A549 (cell line): ENCODE data around the gene CLEC16A.

Experiments
- BHLHE40 ChIP-seq: IDR thresholded peaks from 2 replicates; pipeline ENCODE4 v1.6.1; 2012; ENCODE audit warnings: low read depth, low read length, inconsistent platforms
- CHD4 ChIP-seq: fragments of 200-600 bp; sonication (generic); IDR thresholded peaks from 2 replicates; pipeline ENCODE4 v1.6.1; 2016; ENCODE audit warnings: antibody characterized with exemption, mild to moderate bottlenecking, borderline replicate concordance
- CTCF ChIP-seq: fragments of >200 bp; sonication (Bioruptor Twin); formaldehyde crosslinking; IDR thresholded peaks from 3 replicates; pipeline ENCODE4 v1.5.1; 2016
- EHMT2 ChIP-seq: fragments of 200-600 bp; sonication (generic); IDR thresholded peaks from 2 replicates; pipeline ENCODE4 v1.6.1; 2016; ENCODE audit warnings: antibody characterized with exemption, low read depth, mild to moderate bottlenecking, moderate library complexity
- GATA3 ChIP-seq: IDR thresholded peaks from 2 replicates; pipeline ENCODE4 v1.6.1; 2012; ENCODE audit warnings: borderline replicate concordance
- JUN ChIP-seq, 2 experiments: fragments of >200 bp; sonication (Bioruptor Twin); formaldehyde crosslinking; IDR thresholded peaks; 2 replicates in 1 of 2; 3 replicates in 1 of 2; pipeline ENCODE4 v1.6.1; 2016 to 2017
- POLR2A ChIP-seq: IDR thresholded peaks from 2 replicates; pipeline ENCODE4 v1.6.1; 2012; ENCODE audit warnings: mild to moderate bottlenecking, low read length
- RFX5 ChIP-seq: fragments of 450-650 bp; IDR thresholded peaks from 2 replicates; pipeline ENCODE4 v1.7.1; 2014; ENCODE audit warnings: antibody characterized with exemption, mild to moderate bottlenecking, moderate library complexity
- SREBF2 ChIP-seq: fragments of 450-650 bp; IDR thresholded peaks from 2 replicates; pipeline ENCODE4 v1.6.1; 2014; ENCODE audit warnings: mild to moderate bottlenecking, moderate library complexity
- TP53 ChIP-seq: fragments of 250-450 bp; sonication (Bioruptor Pico); IDR thresholded peaks from 2 replicates; pipeline ENCODE4 v1.5.0; 2021; ENCODE audit warnings: mild to moderate bottlenecking, moderate library complexity
- USF2 ChIP-seq: fragments of 450-650 bp; IDR thresholded peaks from 2 replicates; pipeline ENCODE4 v1.6.1; 2014; ENCODE audit warnings: antibody characterized with exemption
- TF ChIP-seq, protein P1 (sequence below): IDR thresholded peaks from 2 replicates; pipeline ENCODE4 v1.6.1; 2012

DNA sequence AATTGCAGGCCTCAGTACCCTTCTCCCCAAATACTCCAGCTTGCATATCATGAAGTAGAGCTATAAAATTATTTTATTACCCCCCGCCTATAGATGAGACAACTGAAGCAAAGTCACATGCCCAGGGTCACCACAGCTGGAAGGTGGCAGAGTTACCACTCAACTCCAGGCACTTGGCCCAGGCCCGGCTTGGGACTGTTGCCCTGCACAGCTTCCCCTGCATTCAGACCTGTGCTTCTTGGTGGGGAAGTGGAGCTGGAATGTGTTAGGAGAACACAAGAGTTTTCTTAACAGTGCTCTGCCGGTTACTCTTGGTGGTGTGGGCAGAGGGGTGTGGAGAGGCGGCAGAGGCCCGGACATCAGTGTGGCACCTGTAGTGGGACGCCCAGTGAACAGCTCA, 162.4 kb downstream of the CLEC16A start:
- no peak for TF ChIP-seq BHLHE40
- no peak for TF ChIP-seq TP53
- no peak for TF ChIP-seq CTCF
- TF ChIP-seq JUN (IDR thresholded peaks at IDR 0.05), result no peak
- no peak for TF ChIP-seq SREBF2
- TF ChIP-seq, protein P1, sequence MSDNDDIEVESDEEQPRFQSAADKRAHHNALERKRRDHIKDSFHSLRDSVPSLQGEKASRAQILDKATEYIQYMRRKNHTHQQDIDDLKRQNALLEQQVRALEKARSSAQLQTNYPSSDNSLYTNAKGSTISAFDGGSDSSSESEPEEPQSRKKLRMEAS, result no peak
- TF ChIP-seq CHD4, result no peak
- no peak for TF ChIP-seq USF2
- TF ChIP-seq GATA3, result no peak
- no peak for TF ChIP-seq RFX5
- no peak for TF ChIP-seq EHMT2
- TF ChIP-seq POLR2A, result no peak
